ENCODE results near the gene EIF4B. TPM values are rescaled to one million over a fixed set of nuclear protein-coding genes. Genes with fewer than 3 reads are reported as not detected.
A peak's percentile ranks its signal among the peaks of the same experiment; 100 is the strongest.

The EIF4B gene
- total RNA-seq, 1 experiment from 2014 or later = 445 TPM

- no peak overlapping the region for H3K4me3 ChIP-seq (ENCODE audit: low read depth, low read length)
- Mint-ChIP-seq H3K4me3 (ENCODE audit: unreplicated experiment) (peak overlapping the region; percentile 44), H3K27ac (ENCODE audit: unreplicated experiment) (peak overlapping the region; percentile 82), H3K9me3 (ENCODE audit: unreplicated experiment) (no peaks in the 10 kb centered on the region), H3K4me1 (ENCODE audit: low read depth, unreplicated experiment) (peaks cover 36% of the 10 kb centered on the region), H3K36me3 (ENCODE audit: insufficient read depth, unreplicated experiment) (peaks cover 39% of the 10 kb centered on the region), H3K27me3 (ENCODE audit: insufficient read depth, unreplicated experiment) (no peaks in the 10 kb centered on the region)
- no TSS peak for BruUV-seq (replicated peaks)
- DNase-seq = peak in 1 of 2 experiments; percentile 43
- no peak for TF ChIP-seq CTCF (IDR thresholded peaks at IDR 0.05; ENCODE audit: insufficient read depth in 1 of 2, low read depth in 1 of 2, low read length in 1 of 2, severe bottlenecking in 1 of 2, unreplicated experiment in 1 of 2)
- ChIA-PET CTCF (interaction anchor here (0.5 to 1.6 kb wide), 9 partner anchors 10 to 163 kb away, joined by 3 to 8 read pairs (median 3); partner anchors contain the start of genes SOAT2 and SPRYD3), POLR2A (interaction anchor here (0.5 to 1.7 kb wide), 3 partner anchors 31 to 333 kb away, joined by 3 to 10 read pairs (median 5); partner anchors contain the start of gene SPRYD3)
- H3K9me3 ChIP-seq = no peaks in the 10 kb centered on the region
- H3K36me3 ChIP-seq (ENCODE audit: control insufficient read depth, insufficient read depth, low read length) = no peaks in the 10 kb centered on the region
- intact Hi-C loops (cut with micrococcal nuclease; ENCODE audit: unreplicated experiment) = loop anchor here (5.0 kb wide), 1 partner anchor 166 kb away; no protein-coding TSS in a partner anchor
- H3K4me1 ChIP-seq = peaks cover 77% of the 10 kb centered on the region
- H3K27me3 ChIP-seq (replicated peaks; ENCODE audit: control insufficient read depth, insufficient read depth, low read length) = no peaks in the 10 kb centered on the region
These were observed 42.0 kb downstream of the EIF4B start for GRCh38 chr12:53048033-53048779.

- Histone ChIP-seq H3K36me3 (ENCODE audit: control insufficient read depth, insufficient read depth, low read length) (no peaks in the 10 kb centered on the region), H3K4me3 (ENCODE audit: low read depth, low read length) (no peak overlapping the region), H3K4me1 (peaks cover 80% of the 10 kb centered on the region), H3K9me3 (no peaks in the 10 kb centered on the region), H3K27me3 (replicated peaks; ENCODE audit: control insufficient read depth, insufficient read depth, low read length) (no peaks in the 10 kb centered on the region)
- peak; percentile 55 to 58 for DNase-seq
- H3K36me3 Mint-ChIP-seq (ENCODE audit: insufficient read depth, unreplicated experiment) = peaks cover 39% of the 10 kb centered on the region
- no peaks in the 10 kb centered on the region for H3K27me3 Mint-ChIP-seq (ENCODE audit: insufficient read depth, unreplicated experiment)
- peak overlapping the region; percentile 82 for H3K27ac Mint-ChIP-seq (ENCODE audit: unreplicated experiment)
- ChIA-PET CTCF (interaction anchor here (0.5 to 1.6 kb wide), 8 partner anchors 11 to 164 kb away, joined by 3 to 9 read pairs (median 4); partner anchors contain the start of gene SOAT2), POLR2A (interaction anchor here (1.7 kb wide), 1 partner anchor 30 kb away, joined by 5 read pairs; the partner anchor contains the start of gene SPRYD3)
- no peak overlapping the region for H3K4me3 Mint-ChIP-seq (ENCODE audit: unreplicated experiment)
- intact Hi-C loops (cut with micrococcal nuclease; ENCODE audit: unreplicated experiment) = loop anchor here (5.0 kb wide), 1 partner anchor 167 kb away; no protein-coding TSS in a partner anchor
- no peak for TF ChIP-seq CTCF (IDR thresholded peaks at IDR 0.05; ENCODE audit: insufficient read depth in 1 of 2, low read depth in 1 of 2, low read length in 1 of 2, severe bottlenecking in 1 of 2, unreplicated experiment in 1 of 2)
- peaks cover 42% of the 10 kb centered on the region for H3K4me1 Mint-ChIP-seq (ENCODE audit: low read depth, unreplicated experiment)
- no TSS peak for BruUV-seq (replicated peaks)
- H3K9me3 Mint-ChIP-seq (ENCODE audit: unreplicated experiment) = no peaks in the 10 kb centered on the region
These were observed 42.6 kb downstream of the EIF4B start for GRCh38 chr12:53048780-53049401.
